Hepatocyte (in vitro differentiated cells): ENCODE data around the gene PSMB3. TPM values are rescaled to one million over a fixed set of nuclear protein-coding genes. Genes with fewer than 3 reads are reported as not detected.

Experiments
- DNase-seq: peaks from one replicate; pipeline ENCODE4 v3.0.0-alpha.2; 2016; ENCODE audit warnings: low spot score
- H2AFZ ChIP-seq: fragments of 200-600 bp; sonication (generic); 2 replicates; pipeline ENCODE4 v1.6.0; 2016; ENCODE audit warnings: antibody characterized with exemption, mild to moderate bottlenecking
- H3K27ac ChIP-seq: fragments of 200-600 bp; sonication (generic); 2 replicates; pipeline ENCODE4 v1.5.1; 2016; ENCODE audit warnings: mild to moderate bottlenecking
- H3K27me3 ChIP-seq: fragments of 200-600 bp; sonication (generic); 2 replicates; pipeline ENCODE4 v1.6.1; 2016
- H3K36me3 ChIP-seq: fragments of 200-600 bp; sonication (generic); replicated peaks from 2 replicates; pipeline ENCODE4 v1.5.1; 2016; ENCODE audit warnings: low read depth; ENCODE audit not compliant: insufficient read depth
- H3K4me1 ChIP-seq: fragments of 200-600 bp; sonication (generic); 2 replicates; pipeline ENCODE4 v1.5.1; 2016; ENCODE audit warnings: mild to moderate bottlenecking, moderate library complexity; ENCODE audit not compliant: insufficient read depth
- H3K4me2 ChIP-seq: fragments of 200-600 bp; sonication (generic); 2 replicates; pipeline ENCODE4 v1.6.0; 2016
- H3K4me3 ChIP-seq: fragments of 200-600 bp; sonication (generic); 2 replicates; pipeline ENCODE4 v1.5.1; 2016; ENCODE audit warnings: mild to moderate bottlenecking
- H3K79me2 ChIP-seq: fragments of 200-600 bp; sonication (generic); 2 replicates; pipeline ENCODE4 v1.6.0; 2017; ENCODE audit warnings: mild to moderate bottlenecking
- H3K9me2 ChIP-seq: fragments of 200-600 bp; sonication (generic); replicated peaks from 2 replicates; pipeline ENCODE4 v1.6.0; 2017; ENCODE audit warnings: mild to moderate bottlenecking; ENCODE audit not compliant: insufficient read depth
- H3K9me3 ChIP-seq: fragments of 200-600 bp; sonication (generic); 2 replicates; pipeline ENCODE4 v1.5.1; 2016; ENCODE audit warnings: low read depth, mild to moderate bottlenecking
- H4K20me1 ChIP-seq: fragments of 200-600 bp; sonication (generic); 2 replicates; pipeline ENCODE4 v1.6.0; 2016; ENCODE audit warnings: mild to moderate bottlenecking; ENCODE audit not compliant: insufficient read depth, poor library complexity, severe bottlenecking
- CTCF ChIP-seq: fragments of 200-600 bp; sonication (generic); IDR thresholded peaks from 2 replicates; pipeline ENCODE4 v1.5.1; 2016; ENCODE audit warnings: antibody characterized with exemption, mild to moderate bottlenecking; ENCODE audit not compliant: poor library complexity
- EZH2 ChIP-seq: fragments of 200-600 bp; sonication (generic); IDR thresholded peaks from 2 replicates; pipeline ENCODE4 v1.6.1; 2016; ENCODE audit warnings: antibody characterized with exemption, mild to moderate bottlenecking, borderline replicate concordance
- EZH2phosphoT487 ChIP-seq: fragments of 200-600 bp; sonication (generic); IDR thresholded peaks from one replicate; pipeline ENCODE4 v1.6.1; 2018; ENCODE audit warnings: antibody characterized with exemption, mild to moderate bottlenecking, low read depth, moderate library complexity; ENCODE audit not compliant: unreplicated experiment, severe bottlenecking
- WGBS: methylation state at CpG from one replicate; pipeline ENCODE4 v1.1.6; 2016; ENCODE audit warnings: low lambda C conversion rate; ENCODE audit errors: missing lambda C conversion rate; 5-methylcytosine and 5-hydroxymethylcytosine counted together
- polyA plus RNA-seq: library from polyadenylated mRNA; unstranded; fragments of >200 nt; fragmentation: Nextera tagmentation; extraction: Ambion mirVana; gene quantifications from 2 replicates; pipeline ENCODE4 v1.2.1, GENCODE V29; 2016
- total RNA-seq: library from RNA; depleted of rRNA; stranded (reverse); fragments of >200 nt; gene quantifications from 2 replicates; pipeline ENCODE4 v1.2.3, GENCODE V29; 2014

Gene PSMB3
- total and polyA plus RNA-seq, 2 experiments from 2014 or later, result 127 to 275 TPM

GRCh38 chr17:38761612-38762011, 9.1 kb downstream of the PSMB3 start:
- Histone ChIP-seq H3K27me3 (no peaks in the 10 kb centered on the region), H3K9me2 (no peaks in the 10 kb centered on the region), H3K27ac (no peak overlapping the region), H4K20me1 (no peaks in the 10 kb centered on the region), H2AFZ (no peak overlapping the region), H3K79me2 (peaks cover 3% of the 10 kb centered on the region), H3K4me3 (no peak overlapping the region), H3K4me1 (no peaks in the 10 kb centered on the region), H3K36me3 (no peaks in the 10 kb centered on the region), H3K4me2 (no peak overlapping the region), H3K9me3 (no peaks in the 10 kb centered on the region)
- peak; percentile 30 for TF ChIP-seq CTCF
- TF ChIP-seq EZH2phosphoT487, result no peak
- no peak for TF ChIP-seq EZH2
- DNase-seq, result peak; percentile 37
- WGBS, result 77% methylated on average over 4 of the region's 4 CpGs

GRCh38 chr17:38762231-38762630, 9.7 kb downstream of the PSMB3 start:
- H3K4me2 ChIP-seq, result no peak overlapping the region
- no peaks in the 10 kb centered on the region for H3K27me3 ChIP-seq
- H3K4me1 ChIP-seq, result no peaks in the 10 kb centered on the region
- 98% methylated on average over 3 of the region's 3 CpGs for WGBS
- H3K36me3 ChIP-seq, result no peaks in the 10 kb centered on the region
- H2AFZ ChIP-seq, result no peak overlapping the region
- DNase-seq, result no peak
- no peak overlapping the region for H3K4me3 ChIP-seq
- H3K27ac ChIP-seq, result no peak overlapping the region
- H4K20me1 ChIP-seq, result no peaks in the 10 kb centered on the region
- H3K9me3 ChIP-seq, result no peaks in the 10 kb centered on the region
- TF ChIP-seq CTCF (no peak), EZH2phosphoT487 (no peak), EZH2 (no peak)
- no peaks in the 10 kb centered on the region for H3K9me2 ChIP-seq
- peaks cover under 1% of the 10 kb centered on the region for H3K79me2 ChIP-seq

- Histone ChIP-seq H3K9me2 (no peaks in the 10 kb centered on the region), H3K36me3 (no peaks in the 10 kb centered on the region), H3K4me2 (no peak overlapping the region), H2AFZ (no peak overlapping the region), H3K9me3 (no peaks in the 10 kb centered on the region), H3K27ac (no peak overlapping the region), H3K27me3 (no peaks in the 10 kb centered on the region), H3K79me2 (no peaks in the 10 kb centered on the region), H4K20me1 (no peaks in the 10 kb centered on the region), H3K4me3 (no peak overlapping the region), H3K4me1 (no peaks in the 10 kb centered on the region)
- TF ChIP-seq EZH2, result no peak
- no peak for TF ChIP-seq CTCF
- no peak for TF ChIP-seq EZH2phosphoT487
- WGBS, result 94% methylated on average over 5 of the region's 5 CpGs
- no peak for DNase-seq
Measured at GRCh38 chr17:38766341-38766740, 13.8 kb downstream of the PSMB3 start.

GRCh38 chr17:38768417-38768816, 15.9 kb downstream of the PSMB3 start:
- no peaks in the 10 kb centered on the region for H3K27me3 ChIP-seq
- no peak overlapping the region for H3K4me3 ChIP-seq
- no peak overlapping the region for H2AFZ ChIP-seq
- no peaks in the 10 kb centered on the region for H3K9me3 ChIP-seq
- no peaks in the 10 kb centered on the region for H4K20me1 ChIP-seq
- WGBS, result 84% methylated on average over 6 of the region's 6 CpGs
- H3K4me2 ChIP-seq, result no peak overlapping the region
- TF ChIP-seq EZH2, result no peak
- TF ChIP-seq CTCF, result no peak
- TF ChIP-seq EZH2phosphoT487, result no peak
- no peak for DNase-seq
- no peaks in the 10 kb centered on the region for H3K79me2 ChIP-seq
- no peaks in the 10 kb centered on the region for H3K4me1 ChIP-seq
- no peak overlapping the region for H3K27ac ChIP-seq
- no peaks in the 10 kb centered on the region for H3K36me3 ChIP-seq
- H3K9me2 ChIP-seq, result no peaks in the 10 kb centered on the region
